Smooth muscle cell (in vitro differentiated cells): ENCODE measurements around the gene TJP1. TPM values are rescaled to one million over a fixed set of nuclear protein-coding genes. Genes with fewer than 3 reads are reported as not detected.
A peak's percentile ranks its signal among the peaks of the same experiment; 100 is the strongest.

Experiments used
- DNase-seq: peaks from one replicate; lab custom pipeline; 2025; ENCODE audit not compliant: unreplicated experiment; lab: John Stamatoyannopoulos, UW
- H2AFZ ChIP-seq: fragments of 200-600 bp; sonication (generic); 2 replicates; pipeline ENCODE4 v1.6.0; 2016; ENCODE audit warnings: antibody characterized with exemption, low read depth, mild to moderate bottlenecking
- H3F3A ChIP-seq: fragments of 200-600 bp; sonication (generic); 2 replicates; pipeline ENCODE4 v1.6.0; 2017; ENCODE audit warnings: antibody characterized with exemption, low read depth
- H3K27ac ChIP-seq: fragments of 200-600 bp; sonication (generic); 2 replicates; pipeline ENCODE4 v1.5.1; 2016; ENCODE audit warnings: low read depth, mild to moderate bottlenecking
- H3K27me3 ChIP-seq: fragments of 200-600 bp; sonication (generic); 2 replicates; pipeline ENCODE4 v1.6.1; 2016; ENCODE audit warnings: low read depth, mild to moderate bottlenecking
- H3K36me3 ChIP-seq: fragments of 200-600 bp; sonication (generic); 2 replicates; pipeline ENCODE4 v1.5.1; 2016; ENCODE audit warnings: low read depth
- H3K4me1 ChIP-seq: fragments of 200-600 bp; sonication (generic); 2 replicates; pipeline ENCODE4 v1.5.1; 2016; ENCODE audit warnings: low read depth
- H3K4me2 ChIP-seq: fragments of 200-600 bp; sonication (generic); 2 replicates; pipeline ENCODE4 v1.6.0; 2016; ENCODE audit warnings: mild to moderate bottlenecking
- H3K4me3 ChIP-seq: fragments of 200-600 bp; sonication (generic); 2 replicates; pipeline ENCODE4 v1.5.1; 2016; ENCODE audit warnings: mild to moderate bottlenecking
- H3K79me2 ChIP-seq: fragments of 200-600 bp; sonication (generic); 2 replicates; pipeline ENCODE4 v1.6.0; 2016; ENCODE audit warnings: low read depth, mild to moderate bottlenecking
- H3K9ac ChIP-seq: fragments of 200-600 bp; sonication (generic); 2 replicates; pipeline ENCODE4 v1.6.0; 2016; ENCODE audit warnings: low read depth
- H3K9me3 ChIP-seq: fragments of 200-600 bp; sonication (generic); replicated peaks from 2 replicates; pipeline ENCODE4 v1.5.1; 2016; ENCODE audit warnings: low read depth
- H4K20me1 ChIP-seq: fragments of 200-600 bp; sonication (generic); 2 replicates; pipeline ENCODE4 v1.6.0; 2016; ENCODE audit warnings: low read depth
- WGBS: methylation state at CpG from one replicate; pipeline ENCODE4 v1.1.7; 2016; ENCODE audit warnings: low lambda C conversion rate; 5-methylcytosine and 5-hydroxymethylcytosine counted together
- polyA plus RNA-seq: library from polyadenylated mRNA; unstranded; fragments of >200 nt; fragmentation: Nextera tagmentation; extraction: Ambion mirVana; gene quantifications from 2 replicates; pipeline ENCODE4 v1.2.1, GENCODE V29; 2016
- total RNA-seq: library from RNA; depleted of rRNA; stranded (reverse); fragments of >200 nt; gene quantifications from 2 replicates; pipeline ENCODE4 v1.2.3, GENCODE V29; 2014
- TF ChIP-seq, protein P1 (sequence below): fragments of 200-600 bp; sonication (generic); IDR thresholded peaks from 2 replicates; pipeline ENCODE4 v1.5.1; 2017; ENCODE audit warnings: borderline replicate concordance, mild to moderate bottlenecking, antibody characterized with exemption; ENCODE audit not compliant: insufficient read depth, poor library complexity, severe bottlenecking

TJP1 gene
- total and polyA plus RNA-seq, 2 experiments from 2014 or later, result 28.4 to 73.1 TPM

DNA sequence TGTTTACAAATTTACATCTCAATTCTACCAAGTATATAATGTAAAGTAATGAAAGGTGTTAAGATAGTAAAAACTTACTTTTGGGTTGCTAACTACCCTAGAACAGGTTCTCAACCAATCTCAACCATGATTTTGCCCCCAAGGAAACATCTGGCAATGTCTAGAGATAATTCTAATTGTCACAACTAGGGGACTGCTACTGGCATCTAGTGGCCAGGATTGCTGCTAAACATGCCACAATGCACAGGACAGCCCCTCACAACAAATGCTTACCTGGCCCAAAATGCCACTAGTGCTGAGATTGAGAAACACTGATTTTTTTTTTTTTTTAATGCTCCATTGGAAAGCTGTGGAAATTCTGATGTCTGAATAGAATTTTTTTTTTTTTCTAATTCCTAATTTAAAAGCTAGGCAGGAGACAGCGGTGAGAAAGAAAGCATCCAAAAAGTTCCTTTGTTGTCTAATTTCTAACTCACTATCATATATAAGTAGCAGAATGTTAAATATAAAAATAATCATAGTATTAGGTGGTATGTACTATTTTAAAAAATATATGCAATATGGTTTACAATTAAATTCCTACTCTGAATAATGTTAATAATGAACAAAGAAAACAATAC, 81.5 kb downstream of the TJP1 start:
- no peak for DNase-seq
- no peak overlapping the region for H3K4me2 ChIP-seq
- TF ChIP-seq, protein P1, sequence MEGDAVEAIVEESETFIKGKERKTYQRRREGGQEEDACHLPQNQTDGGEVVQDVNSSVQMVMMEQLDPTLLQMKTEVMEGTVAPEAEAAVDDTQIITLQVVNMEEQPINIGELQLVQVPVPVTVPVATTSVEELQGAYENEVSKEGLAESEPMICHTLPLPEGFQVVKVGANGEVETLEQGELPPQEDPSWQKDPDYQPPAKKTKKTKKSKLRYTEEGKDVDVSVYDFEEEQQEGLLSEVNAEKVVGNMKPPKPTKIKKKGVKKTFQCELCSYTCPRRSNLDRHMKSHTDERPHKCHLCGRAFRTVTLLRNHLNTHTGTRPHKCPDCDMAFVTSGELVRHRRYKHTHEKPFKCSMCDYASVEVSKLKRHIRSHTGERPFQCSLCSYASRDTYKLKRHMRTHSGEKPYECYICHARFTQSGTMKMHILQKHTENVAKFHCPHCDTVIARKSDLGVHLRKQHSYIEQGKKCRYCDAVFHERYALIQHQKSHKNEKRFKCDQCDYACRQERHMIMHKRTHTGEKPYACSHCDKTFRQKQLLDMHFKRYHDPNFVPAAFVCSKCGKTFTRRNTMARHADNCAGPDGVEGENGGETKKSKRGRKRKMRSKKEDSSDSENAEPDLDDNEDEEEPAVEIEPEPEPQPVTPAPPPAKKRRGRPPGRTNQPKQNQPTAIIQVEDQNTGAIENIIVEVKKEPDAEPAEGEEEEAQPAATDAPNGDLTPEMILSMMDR, result peak; percentile 3
- H2AFZ ChIP-seq, result no peak overlapping the region
- peaks cover 6% of the 10 kb centered on the region for H3K4me1 ChIP-seq
- H3K4me3 ChIP-seq, result no peak overlapping the region
- no peaks in the 10 kb centered on the region for H3F3A ChIP-seq
- no peak overlapping the region for H3K9ac ChIP-seq
- no peaks in the 10 kb centered on the region for H3K9me3 ChIP-seq
- no peak overlapping the region for H3K27ac ChIP-seq
- H3K36me3 ChIP-seq, result peaks cover 9% of the 10 kb centered on the region
- no peaks in the 10 kb centered on the region for H3K27me3 ChIP-seq
- peaks cover 19% of the 10 kb centered on the region for H3K79me2 ChIP-seq
- H4K20me1 ChIP-seq, result peaks cover 24% of the 10 kb centered on the region
- WGBS, result 94% methylated on average over 1 of the region's 1 CpG

DNA sequence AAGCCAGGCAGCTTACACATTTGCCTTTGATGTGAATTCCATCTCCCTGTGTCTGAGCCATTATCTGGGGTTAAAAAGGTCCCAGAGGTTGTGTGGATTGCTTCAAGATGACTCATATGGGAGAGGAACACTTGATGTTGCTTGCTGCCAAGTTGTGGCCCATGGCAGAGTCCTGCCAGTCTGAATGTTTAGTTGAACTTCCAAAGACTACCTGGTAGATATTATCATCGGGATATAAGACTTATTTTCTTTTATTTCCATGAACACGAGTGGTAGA, 85.6 kb downstream of the TJP1 start:
- TF ChIP-seq, protein P1, result no peak
- Histone ChIP-seq H3K4me2 (peak overlapping the region; percentile 52), H2AFZ (no peak overlapping the region), H3K9me3 (no peaks in the 10 kb centered on the region), H3K36me3 (peaks cover 21% of the 10 kb centered on the region), H3F3A (no peaks in the 10 kb centered on the region), H3K27ac (peak overlapping the region; percentile 82), H3K27me3 (no peaks in the 10 kb centered on the region), H3K4me1 (peaks cover 6% of the 10 kb centered on the region), H4K20me1 (peaks cover 17% of the 10 kb centered on the region), H3K9ac (no peak overlapping the region), H3K79me2 (no peaks in the 10 kb centered on the region), H3K4me3 (no peak overlapping the region)
- WGBS, result 76% methylated on average over 2 of the region's 2 CpGs
- no peak for DNase-seq

DNA sequence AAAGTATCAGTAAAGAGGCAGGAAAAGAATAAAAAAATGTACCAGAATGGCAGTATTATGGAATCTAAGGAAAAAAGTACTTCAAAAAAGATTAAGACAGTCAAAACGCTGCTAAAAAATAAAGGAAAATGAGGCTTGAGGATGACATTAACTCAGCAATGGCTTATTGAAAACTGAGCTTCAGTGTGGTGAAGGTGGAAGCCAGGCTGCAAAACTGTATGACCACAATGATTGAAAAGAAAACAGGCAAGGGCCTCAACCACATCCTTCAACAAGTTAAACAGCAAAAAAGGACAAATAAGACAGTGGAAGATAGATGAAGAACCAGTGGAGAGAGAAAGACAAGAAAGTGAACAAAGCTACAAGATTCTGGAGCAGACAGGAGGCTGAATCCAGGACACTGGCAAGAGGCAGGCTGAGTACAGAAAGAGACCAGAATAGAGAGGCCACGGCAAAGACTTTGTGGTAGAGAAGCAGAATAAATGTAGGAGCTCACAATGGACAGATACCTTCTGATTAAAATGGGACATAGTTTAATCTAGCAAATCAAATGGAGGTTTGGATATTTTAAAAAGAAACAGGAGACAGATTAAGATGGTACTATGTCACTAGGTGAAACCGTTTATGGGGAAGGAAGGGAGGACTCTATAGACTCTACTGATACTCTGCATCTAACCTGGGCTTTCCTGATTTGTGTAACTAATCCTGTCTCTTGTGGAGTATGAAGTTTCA, 86.1 kb downstream of the TJP1 start:
- 69% methylated on average over 3 of the region's 3 CpGs for WGBS

More for the DNA sequence above, 86.1 kb downstream of the TJP1 start:
- Histone ChIP-seq H3K27me3 (no peaks in the 10 kb centered on the region), H3K9ac (peak overlapping the region; percentile 31), H2AFZ (no peak overlapping the region), H3K4me1 (peaks cover 6% of the 10 kb centered on the region), H3K36me3 (peaks cover 18% of the 10 kb centered on the region), H3K9me3 (no peaks in the 10 kb centered on the region), H3K27ac (peak overlapping the region; percentile 82), H3K4me2 (peak overlapping the region; percentile 52), H4K20me1 (peaks cover 17% of the 10 kb centered on the region), H3K79me2 (no peaks in the 10 kb centered on the region), H3F3A (no peaks in the 10 kb centered on the region), H3K4me3 (no peak overlapping the region)
- TF ChIP-seq, protein P1, result no peak
- DNase-seq, result no peak
